NCI-H1417 treated with DMSO at 0.1 percent for 48 hours (cell line): ENCODE data around the gene AMELX.
A peak's percentile ranks its signal among the peaks of the same experiment; 100 is the strongest.

Experiments
- DNase-seq: peaks from one replicate; lab custom pipeline; 2025; lab: John Stamatoyannopoulos, UW

Gene AMELX

DNA sequence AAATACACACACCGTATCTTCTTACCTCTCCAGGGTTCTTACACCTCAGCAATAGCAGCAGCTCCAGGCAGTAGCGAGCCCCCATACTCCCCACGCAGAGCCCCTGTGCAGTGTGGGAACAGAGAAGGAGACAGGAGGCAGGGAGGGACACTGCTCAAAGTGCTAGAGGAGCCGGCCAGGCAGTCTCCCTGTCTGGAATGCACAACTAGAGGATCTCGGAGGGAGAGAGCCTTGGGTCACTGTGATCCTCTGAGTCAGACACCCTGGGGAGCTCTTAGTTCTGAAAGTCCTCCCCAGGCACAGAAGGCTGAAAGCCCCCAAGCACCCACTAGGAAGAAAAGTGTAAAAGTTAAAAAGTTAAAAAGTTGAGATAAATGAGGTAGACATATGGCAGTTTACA is 16.0 kb downstream of the AMELX start:
- DNase-seq, result no peak

DNA sequence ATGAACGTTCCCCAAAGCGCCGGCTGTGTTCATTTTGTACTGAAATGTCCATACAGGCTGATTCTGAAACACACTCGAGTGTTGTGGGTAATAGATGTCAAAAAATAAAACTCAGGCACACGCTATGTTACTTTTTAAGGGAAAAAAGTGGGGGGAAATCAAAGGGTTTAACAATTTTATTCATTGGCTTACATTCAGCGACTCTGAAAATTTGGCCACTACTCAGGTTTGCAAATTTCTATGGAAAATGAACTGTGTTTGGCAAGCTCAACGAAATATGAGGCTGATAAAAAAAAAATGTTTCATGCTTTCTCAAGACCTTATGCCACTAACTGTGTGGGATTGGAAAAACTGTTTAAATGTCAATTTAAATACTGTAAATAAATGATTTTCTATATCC is 18.5 kb downstream of the AMELX start:
- no peak for DNase-seq

GRCh38 chrX:11319806-11320520 is 26.8 kb downstream of the AMELX start:
- no peak for DNase-seq

GRCh38 chrX:11321986-11322385 is 28.8 kb downstream of the AMELX start:
- no peak for DNase-seq

- no peak for DNase-seq
Measured at GRCh38 chrX:11328134-11328533, 34.9 kb downstream of the AMELX start.

- no peak for DNase-seq
Measured at GRCh38 chrX:11329021-11329420, 35.8 kb downstream of the AMELX start.

- no peak for DNase-seq
Measured at GRCh38 chrX:11331788-11332187, 38.6 kb downstream of the AMELX start.

DNA sequence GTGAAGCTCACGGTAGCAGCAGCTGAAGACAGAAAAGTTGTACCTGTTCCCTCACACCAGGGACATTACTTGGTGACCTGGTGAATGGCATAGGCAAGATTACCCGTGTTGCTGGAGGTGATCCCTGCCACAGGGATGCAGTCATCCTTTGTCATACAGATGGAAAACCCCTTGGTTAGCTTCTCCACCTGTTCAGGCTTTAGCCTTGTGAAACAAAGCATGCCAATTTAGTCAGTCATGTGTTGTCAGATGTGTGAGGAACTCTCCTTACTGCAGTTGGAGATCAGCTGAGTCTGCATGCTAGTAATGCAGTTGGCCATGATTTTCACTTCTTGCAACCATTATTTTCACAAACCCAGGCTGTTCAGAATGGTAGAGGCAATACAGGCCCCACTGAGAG is 41.0 kb downstream of the AMELX start:
- no peak for DNase-seq

- peak; percentile 25 for DNase-seq
Measured at GRCh38 chrX:11336201-11336600, 43.0 kb downstream of the AMELX start.

- DNase-seq, result no peak
Measured at GRCh38 chrX:11337292-11338009, 44.2 kb downstream of the AMELX start.

DNA sequence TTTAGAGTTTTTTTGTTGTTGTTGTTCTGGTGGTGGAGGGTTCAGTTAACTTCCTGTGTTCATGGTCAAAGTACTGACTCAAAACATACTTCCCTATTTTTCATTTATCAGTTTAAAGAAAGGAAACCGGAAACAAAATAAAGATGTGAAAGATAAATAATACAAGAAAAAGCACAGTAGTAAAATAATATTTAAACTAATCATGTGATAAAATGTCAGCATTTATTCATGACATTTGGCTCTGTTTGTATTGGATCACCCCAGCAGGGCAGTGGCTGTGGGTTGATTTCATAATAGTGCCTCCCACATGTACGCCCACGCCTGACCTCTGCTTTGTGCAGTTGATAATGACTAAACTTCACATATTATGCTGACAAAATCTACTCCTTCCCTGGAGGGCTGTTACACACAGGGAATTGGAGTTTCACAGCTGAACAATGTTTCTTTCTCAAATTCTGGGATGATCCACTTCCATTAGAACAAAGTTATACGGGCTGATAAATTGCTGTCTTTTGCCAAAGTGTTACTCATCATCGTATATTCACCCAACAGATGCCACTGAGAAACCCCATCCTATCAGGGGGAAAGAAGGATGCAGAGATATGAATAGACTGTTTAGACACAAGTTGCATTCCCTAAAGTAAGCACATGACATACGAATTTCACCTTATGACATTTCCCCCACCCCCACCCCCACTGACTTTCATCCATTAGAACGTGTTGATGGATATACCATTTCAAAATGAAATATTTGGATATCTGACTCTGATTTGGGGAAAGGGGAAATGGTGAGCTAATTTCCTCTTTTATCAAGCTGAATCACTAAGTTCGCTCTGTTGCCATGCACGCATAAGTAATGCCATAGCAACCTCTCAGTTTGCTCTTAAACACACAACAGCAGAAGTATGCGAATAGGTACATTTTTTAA is 48.3 kb downstream of the AMELX start:
- DNase-seq, result no peak

- no peak for DNase-seq
Measured at GRCh38 chrX:11342673-11343072, 49.5 kb downstream of the AMELX start.

DNA sequence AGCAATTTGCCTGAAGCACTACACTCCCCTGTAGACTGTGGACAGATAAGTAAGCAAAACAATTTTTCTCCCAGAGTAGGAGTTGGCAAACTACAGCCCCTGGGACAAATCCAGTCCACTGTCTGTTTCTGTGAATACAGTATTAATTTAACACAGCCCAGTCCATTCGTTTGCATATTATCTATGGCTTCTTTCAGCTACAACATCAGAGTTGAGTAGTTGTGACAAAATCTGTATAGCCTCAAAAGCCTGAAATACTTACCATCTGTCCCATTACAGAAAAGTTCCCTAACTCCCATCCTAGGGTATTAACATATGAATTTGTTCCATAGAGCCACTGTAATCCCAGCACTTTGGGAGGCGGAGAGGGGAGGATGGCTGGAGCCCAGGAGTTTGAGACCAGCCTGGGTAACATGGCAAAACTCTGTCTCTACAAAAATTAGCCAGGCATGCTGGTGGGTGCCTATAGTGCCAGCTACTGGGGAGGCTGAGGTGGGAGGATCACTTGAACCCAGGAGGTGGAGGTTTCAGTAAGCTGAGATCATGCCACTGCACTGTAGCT is 53.0 kb downstream of the AMELX start:
- no peak for DNase-seq

DNA sequence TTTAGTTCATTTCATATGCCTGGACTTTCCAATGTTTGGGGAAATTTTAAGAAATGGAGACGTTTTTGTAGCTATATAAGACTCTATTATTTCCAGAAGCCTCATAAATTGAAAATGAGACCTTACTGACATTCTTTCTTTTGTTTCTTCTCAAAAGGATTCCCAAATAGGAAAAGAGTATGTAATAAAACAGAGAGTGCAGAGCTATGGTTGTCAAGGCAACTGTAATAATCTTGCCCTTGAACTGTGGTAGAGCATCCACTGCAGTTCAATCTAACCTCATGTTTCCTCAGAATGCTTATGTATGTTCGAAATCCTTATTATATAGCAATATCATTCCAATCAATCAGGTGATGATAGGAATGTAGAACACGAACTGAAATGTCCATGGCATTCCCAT is 54.1 kb downstream of the AMELX start:
- no peak for DNase-seq

- DNase-seq, result no peak
Measured at GRCh38 chrX:11349020-11349419, 55.8 kb downstream of the AMELX start.

- no peak for DNase-seq
Measured at GRCh38 chrX:11349661-11350337, 56.6 kb downstream of the AMELX start.
